OCI-M2 (cell line): ENCODE results near the gene ARID5A.

Experiments
- DNase-seq: peaks from one replicate; lab custom pipeline; 2025; ENCODE audit not compliant: unreplicated experiment; lab: John Stamatoyannopoulos, UW

ARID5A gene

GRCh38 chr2:96506016-96506906 lies 30.3 kb upstream of the ARID5A start:
- no peak for DNase-seq

GRCh38 chr2:96506907-96507240 lies 29.7 kb upstream of the ARID5A start:
- DNase-seq: no peak

- no peak for DNase-seq
These were observed 28.5 kb upstream of the ARID5A start for GRCh38 chr2:96507957-96508520.

- no peak for DNase-seq
These were observed 27.9 kb upstream of the ARID5A start for GRCh38 chr2:96508521-96509113.

- peak; percentile 58 for DNase-seq
These were observed 27.3 kb upstream of the ARID5A start for GRCh38 chr2:96509114-96509846.

GRCh38 chr2:96509847-96510230 lies 26.7 kb upstream of the ARID5A start:
- DNase-seq: no peak

GRCh38 chr2:96510931-96511595 lies 25.5 kb upstream of the ARID5A start:
- no peak for DNase-seq

GRCh38 chr2:96511851-96512250 lies 24.7 kb upstream of the ARID5A start:
- no peak for DNase-seq

GRCh38 chr2:96512341-96512740 lies 24.2 kb upstream of the ARID5A start:
- DNase-seq: no peak

GRCh38 chr2:96514521-96514920 lies 22.0 kb upstream of the ARID5A start:
- DNase-seq: no peak

- no peak for DNase-seq
These were observed 19.5 kb upstream of the ARID5A start for GRCh38 chr2:96517079-96517478.

- DNase-seq: no peak
These were observed 16.3 kb upstream of the ARID5A start for GRCh38 chr2:96520231-96520630.

GRCh38 chr2:96520697-96521096 lies 15.9 kb upstream of the ARID5A start:
- no peak for DNase-seq

- DNase-seq: no peak
These were observed 15.3 kb upstream of the ARID5A start for GRCh38 chr2:96521219-96521618.

- no peak for DNase-seq
These were observed 14.0 kb upstream of the ARID5A start for GRCh38 chr2:96522304-96523203.

- DNase-seq: no peak
These were observed 12.7 kb upstream of the ARID5A start for GRCh38 chr2:96523659-96524481.

- DNase-seq: no peak
These were observed 11.9 kb upstream of the ARID5A start for GRCh38 chr2:96524482-96525210.

GRCh38 chr2:96525211-96525507 lies 11.4 kb upstream of the ARID5A start:
- no peak for DNase-seq

GRCh38 chr2:96526101-96526591 lies 10.4 kb upstream of the ARID5A start:
- no peak for DNase-seq
